GM21381 (cell line): ENCODE results near the gene ELK4.

ENCODE experiments used
- ATAC-seq: cut with Tn5 transposase; IDR thresholded peaks from one replicate; pipeline ENCODE4 v1.9.1; 2021; ENCODE audit warnings: mild to moderate bottlenecking, moderate library complexity; ENCODE audit not compliant: unreplicated experiment

The ELK4 gene

GRCh38 chr1:205597691-205598314 lies 34.0 kb downstream of the ELK4 start:
- no peak for ATAC-seq

GRCh38 chr1:205596876-205597275 lies 34.9 kb downstream of the ELK4 start:
- no peak for ATAC-seq

- ATAC-seq: no peak
Measured at GRCh38 chr1:205595861-205596260, 36.0 kb downstream of the ELK4 start.

- no peak for ATAC-seq
Measured at GRCh38 chr1:205595435-205595834, 36.4 kb downstream of the ELK4 start.

GRCh38 chr1:205594846-205595245 lies 37.0 kb downstream of the ELK4 start:
- ATAC-seq: no peak

GRCh38 chr1:205593967-205594366 lies 37.8 kb downstream of the ELK4 start:
- ATAC-seq: no peak

GRCh38 chr1:205593532-205593931 lies 38.3 kb downstream of the ELK4 start:
- no peak for ATAC-seq

- no peak for ATAC-seq
Measured at GRCh38 chr1:205592443-205593003, 39.3 kb downstream of the ELK4 start.

GRCh38 chr1:205591522-205592351 lies 40.1 kb downstream of the ELK4 start:
- peak; percentile 66 for ATAC-seq

- ATAC-seq: no peak
Measured at GRCh38 chr1:205590777-205591513, 40.9 kb downstream of the ELK4 start.

- no peak for ATAC-seq
Measured at GRCh38 chr1:205590457-205590768, 41.4 kb downstream of the ELK4 start.

GRCh38 chr1:205589618-205590456 lies 42.0 kb downstream of the ELK4 start:
- no peak for ATAC-seq

- ATAC-seq: no peak
Measured at GRCh38 chr1:205589046-205589445, 42.8 kb downstream of the ELK4 start.

- ATAC-seq: no peak
Measured at GRCh38 chr1:205588636-205589035, 43.2 kb downstream of the ELK4 start.

GRCh38 chr1:205587581-205587980 lies 44.2 kb downstream of the ELK4 start:
- ATAC-seq: no peak

- ATAC-seq: no peak
Measured at GRCh38 chr1:205585835-205586785, 45.7 kb downstream of the ELK4 start.

- no peak for ATAC-seq
Measured at GRCh38 chr1:205585169-205585834, 46.5 kb downstream of the ELK4 start.

- ATAC-seq: no peak
Measured at GRCh38 chr1:205584732-205585131, 47.1 kb downstream of the ELK4 start.
